Upper lobe of left lung (tissue), 4 donors: ENCODE data around the gene ASCC1.

Experiments used
- EP300 ChIP-seq, 4 donors: sonication (generic); formaldehyde crosslinking; IDR thresholded peaks; one replicate each; pipeline ENCODE4 v1.5.1; 2017; ENCODE audit warnings: antibody characterized with exemption in 4 of 4, control low read depth in 2 of 4
- POLR2A ChIP-seq, 4 donors: fragments of 450-650 bp; IDR thresholded peaks; one replicate each; pipeline ENCODE4 v1.5.1; 2016 to 2017; ENCODE audit warnings: antibody characterized with exemption in 4 of 4, mild to moderate bottlenecking in 2 of 4
- TF ChIP-seq, protein P1 (sequence below), 6 experiments: fragments of 450-650 bp in 4 of 6; fragments of 200-600 bp in 2 of 6; sonication (generic) in 2 of 6; IDR thresholded peaks; one replicate each; pipeline ENCODE4 v1.5.1; 2016 to 2019; ENCODE audit warnings: antibody characterized with exemption in 6 of 6

- TF ChIP-seq POLR2A (IDR thresholded peaks at IDR 0.05): no peak
- TF ChIP-seq, protein P1, sequence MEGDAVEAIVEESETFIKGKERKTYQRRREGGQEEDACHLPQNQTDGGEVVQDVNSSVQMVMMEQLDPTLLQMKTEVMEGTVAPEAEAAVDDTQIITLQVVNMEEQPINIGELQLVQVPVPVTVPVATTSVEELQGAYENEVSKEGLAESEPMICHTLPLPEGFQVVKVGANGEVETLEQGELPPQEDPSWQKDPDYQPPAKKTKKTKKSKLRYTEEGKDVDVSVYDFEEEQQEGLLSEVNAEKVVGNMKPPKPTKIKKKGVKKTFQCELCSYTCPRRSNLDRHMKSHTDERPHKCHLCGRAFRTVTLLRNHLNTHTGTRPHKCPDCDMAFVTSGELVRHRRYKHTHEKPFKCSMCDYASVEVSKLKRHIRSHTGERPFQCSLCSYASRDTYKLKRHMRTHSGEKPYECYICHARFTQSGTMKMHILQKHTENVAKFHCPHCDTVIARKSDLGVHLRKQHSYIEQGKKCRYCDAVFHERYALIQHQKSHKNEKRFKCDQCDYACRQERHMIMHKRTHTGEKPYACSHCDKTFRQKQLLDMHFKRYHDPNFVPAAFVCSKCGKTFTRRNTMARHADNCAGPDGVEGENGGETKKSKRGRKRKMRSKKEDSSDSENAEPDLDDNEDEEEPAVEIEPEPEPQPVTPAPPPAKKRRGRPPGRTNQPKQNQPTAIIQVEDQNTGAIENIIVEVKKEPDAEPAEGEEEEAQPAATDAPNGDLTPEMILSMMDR (IDR thresholded peaks at IDR 0.05): no peak
- TF ChIP-seq EP300 (IDR thresholded peaks at IDR 0.05): no peak
Observed at GRCh38 chr10:72124381-72124780, 91.7 kb downstream of the ASCC1 start.
